ENCODE results near the gene ARF3.

The ARF3 gene

DNA sequence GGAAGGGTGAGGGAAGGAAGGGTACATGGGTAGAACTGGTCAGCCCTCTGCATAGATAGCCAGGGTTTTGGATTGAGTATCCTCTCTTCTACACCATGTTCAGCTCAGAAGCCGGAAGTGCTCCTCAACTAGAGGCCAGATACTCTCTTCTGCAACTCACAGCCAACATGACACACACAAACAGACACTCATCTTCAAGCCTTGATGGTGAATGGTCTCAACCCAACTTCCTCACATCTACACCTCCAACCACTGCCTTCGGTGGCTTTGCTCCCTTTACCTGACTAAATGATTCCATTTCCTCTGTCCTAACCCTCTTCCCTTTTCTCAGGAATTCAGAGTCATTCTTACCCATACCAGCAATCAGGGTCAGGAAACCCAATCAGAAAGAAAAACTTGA is 24.4 kb downstream of the ARF3 start:
- H3K4me3 ChIP-seq (ENCODE audit: low read depth, low read length) = no peak overlapping the region
- H3K27me3 ChIP-seq (ENCODE audit: insufficient read depth, low read depth, severe bottlenecking) = no peaks in the 10 kb centered on the region
- H3K36me3 ChIP-seq = peaks cover 58% of the 10 kb centered on the region
- H3K9me3 ChIP-seq (ENCODE audit: severe bottlenecking) = no peaks in the 10 kb centered on the region
- DNase-seq = no peak
- no peak overlapping the region for H3K27ac ChIP-seq
- TF ChIP-seq, protein P1, sequence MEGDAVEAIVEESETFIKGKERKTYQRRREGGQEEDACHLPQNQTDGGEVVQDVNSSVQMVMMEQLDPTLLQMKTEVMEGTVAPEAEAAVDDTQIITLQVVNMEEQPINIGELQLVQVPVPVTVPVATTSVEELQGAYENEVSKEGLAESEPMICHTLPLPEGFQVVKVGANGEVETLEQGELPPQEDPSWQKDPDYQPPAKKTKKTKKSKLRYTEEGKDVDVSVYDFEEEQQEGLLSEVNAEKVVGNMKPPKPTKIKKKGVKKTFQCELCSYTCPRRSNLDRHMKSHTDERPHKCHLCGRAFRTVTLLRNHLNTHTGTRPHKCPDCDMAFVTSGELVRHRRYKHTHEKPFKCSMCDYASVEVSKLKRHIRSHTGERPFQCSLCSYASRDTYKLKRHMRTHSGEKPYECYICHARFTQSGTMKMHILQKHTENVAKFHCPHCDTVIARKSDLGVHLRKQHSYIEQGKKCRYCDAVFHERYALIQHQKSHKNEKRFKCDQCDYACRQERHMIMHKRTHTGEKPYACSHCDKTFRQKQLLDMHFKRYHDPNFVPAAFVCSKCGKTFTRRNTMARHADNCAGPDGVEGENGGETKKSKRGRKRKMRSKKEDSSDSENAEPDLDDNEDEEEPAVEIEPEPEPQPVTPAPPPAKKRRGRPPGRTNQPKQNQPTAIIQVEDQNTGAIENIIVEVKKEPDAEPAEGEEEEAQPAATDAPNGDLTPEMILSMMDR (IDR thresholded peaks at IDR 0.05; ENCODE audit: low read depth, low read length) = no peak

DNA sequence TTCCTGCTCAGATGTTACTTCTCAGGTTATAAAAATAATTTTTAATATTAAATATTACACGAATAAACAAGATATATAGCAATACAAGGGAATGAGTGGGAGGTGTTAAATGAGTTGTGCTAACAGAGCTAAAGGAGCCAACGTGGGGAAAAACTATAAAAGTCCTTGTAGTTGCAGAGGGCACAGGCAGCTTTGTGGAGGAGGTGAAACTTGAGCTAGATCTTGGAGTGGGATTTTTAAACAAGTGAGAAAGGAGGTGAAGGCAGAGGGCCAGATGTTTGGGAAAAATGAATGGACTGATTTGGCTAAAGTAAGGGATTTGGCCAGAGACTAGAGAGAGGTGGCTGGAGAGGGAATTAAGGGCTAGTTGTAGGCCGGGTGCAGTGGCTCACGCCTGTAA is 26.8 kb downstream of the ARF3 start:
- TF ChIP-seq, protein P1 (IDR thresholded peaks at IDR 0.05; ENCODE audit: low read depth, low read length) = no peak
- Histone ChIP-seq H3K9me3 (ENCODE audit: severe bottlenecking) (no peaks in the 10 kb centered on the region), H3K27me3 (ENCODE audit: insufficient read depth, low read depth, severe bottlenecking) (no peaks in the 10 kb centered on the region), H3K36me3 (peaks cover 37% of the 10 kb centered on the region), H3K4me3 (ENCODE audit: low read depth, low read length) (no peak overlapping the region), H3K27ac (no peak overlapping the region)
- no peak for DNase-seq

DNA sequence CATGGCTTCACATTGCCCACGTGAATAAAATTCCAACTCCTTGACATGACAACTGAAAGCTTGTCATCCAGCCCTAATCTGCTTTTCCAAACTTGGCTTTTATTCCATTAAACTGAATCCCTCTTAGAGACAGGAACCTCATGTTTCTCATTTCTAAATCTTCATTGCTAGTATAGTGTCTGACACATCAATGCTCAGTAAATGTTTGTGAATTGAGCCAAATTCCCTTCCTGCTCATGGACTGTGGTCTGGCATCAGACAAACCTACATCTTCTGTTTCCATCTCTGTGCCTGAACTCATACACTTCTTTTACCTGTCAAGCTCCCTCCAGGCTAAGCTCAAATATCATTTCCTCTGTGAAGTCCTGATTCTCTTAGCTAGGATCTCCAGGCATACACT is 27.7 kb downstream of the ARF3 start:
- TF ChIP-seq, protein P1 (IDR thresholded peaks at IDR 0.05; ENCODE audit: low read depth, low read length) = no peak
- Histone ChIP-seq H3K27ac (no peak overlapping the region), H3K27me3 (ENCODE audit: insufficient read depth, low read depth, severe bottlenecking) (no peaks in the 10 kb centered on the region), H3K9me3 (ENCODE audit: severe bottlenecking) (no peaks in the 10 kb centered on the region), H3K4me3 (ENCODE audit: low read depth, low read length) (no peak overlapping the region), H3K36me3 (peaks cover 31% of the 10 kb centered on the region)
- no peak for DNase-seq

DNA sequence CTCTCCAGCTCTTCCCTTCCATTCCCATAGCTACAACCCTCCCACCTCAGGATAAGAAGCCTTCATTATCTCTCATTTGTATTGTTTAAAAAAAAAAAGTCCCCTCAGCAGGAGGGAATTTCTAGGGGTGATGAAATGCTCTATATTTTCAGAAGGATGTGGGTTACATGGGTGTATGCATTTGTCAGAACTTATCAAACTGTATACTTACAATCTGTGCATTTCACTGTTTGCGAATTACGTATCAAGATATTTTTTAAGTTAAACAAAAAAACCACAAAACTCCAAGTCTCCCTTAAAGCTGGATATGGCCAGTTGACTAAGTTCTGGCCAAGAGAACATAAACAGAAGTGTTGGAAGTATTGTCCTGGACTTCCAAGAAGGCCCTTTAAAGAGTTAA is 30.0 kb downstream of the ARF3 start:
- no peaks in the 10 kb centered on the region for H3K27me3 ChIP-seq (ENCODE audit: insufficient read depth, low read depth, severe bottlenecking)
- no peak overlapping the region for H3K4me3 ChIP-seq (ENCODE audit: low read depth, low read length)
- H3K27ac ChIP-seq = no peak overlapping the region
- no peaks in the 10 kb centered on the region for H3K9me3 ChIP-seq (ENCODE audit: severe bottlenecking)
- TF ChIP-seq, protein P1 (IDR thresholded peaks at IDR 0.05; ENCODE audit: low read depth, low read length) = no peak
- peaks cover 22% of the 10 kb centered on the region for H3K36me3 ChIP-seq
- no peak for DNase-seq

DNA sequence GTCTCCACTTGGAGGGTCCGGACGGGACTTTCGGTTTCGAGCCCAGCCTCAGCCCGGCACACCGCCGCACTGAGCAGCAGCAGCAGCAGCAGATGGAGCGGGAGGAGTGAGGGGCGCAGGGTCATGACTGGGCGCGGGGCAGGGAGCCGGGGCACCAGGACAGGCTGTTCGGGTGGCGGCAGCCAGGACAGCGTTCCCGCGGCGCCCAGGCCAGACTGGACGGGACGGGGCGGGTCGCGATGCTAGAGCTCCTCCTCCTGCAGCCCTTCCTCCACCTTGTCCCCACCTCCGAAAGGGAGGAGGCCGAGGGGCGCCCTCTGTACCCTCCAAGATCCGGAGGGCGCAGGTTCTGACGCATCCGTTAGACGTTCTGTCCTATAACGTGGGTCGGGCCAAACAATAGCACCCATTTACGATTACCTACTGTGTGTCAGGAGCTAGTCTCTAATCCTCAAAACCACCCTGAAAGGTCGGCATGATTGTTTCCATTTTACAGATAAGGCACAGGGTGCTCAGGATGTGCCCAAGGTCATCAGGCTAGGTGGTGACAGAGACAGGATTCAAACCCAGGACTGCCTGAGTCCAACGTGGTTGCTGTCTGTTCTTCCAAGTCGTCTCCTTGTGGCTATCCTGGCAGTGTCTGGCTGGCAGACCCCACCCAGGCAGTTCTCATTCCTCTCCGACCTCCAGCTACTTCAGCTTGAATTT is 31.8 kb downstream of the ARF3 start, which contains the start of gene FKBP11:
Gene FKBP11 (minus strand): TSS at position 189 of the 708 bp plus-strand sequence. CDS start 64 bp downstream, at position 125.
- Histone ChIP-seq H3K27me3 (ENCODE audit: insufficient read depth, low read depth, severe bottlenecking) (no peaks in the 10 kb centered on the region), H3K9me3 (ENCODE audit: severe bottlenecking) (no peaks in the 10 kb centered on the region), H3K36me3 (peaks cover 11% of the 10 kb centered on the region), H3K27ac (no peak within 1 kb of the TSS), H3K4me3 (ENCODE audit: low read depth, low read length) (peak within 1 kb of the TSS; percentile 77)
- peak; percentile 25 for DNase-seq
- TF ChIP-seq, protein P1 (IDR thresholded peaks at IDR 0.05; ENCODE audit: low read depth, low read length) = no peak

Measured in WERI-Rb-1 (cell line).